ENCODE data around the gene PRDM11. TPM values are rescaled to one million over a fixed set of nuclear protein-coding genes. Genes with fewer than 3 reads are reported as not detected.

The PRDM11 gene
- total RNA-seq, 1 experiment from 2014 or later = 8.3 TPM

DNA sequence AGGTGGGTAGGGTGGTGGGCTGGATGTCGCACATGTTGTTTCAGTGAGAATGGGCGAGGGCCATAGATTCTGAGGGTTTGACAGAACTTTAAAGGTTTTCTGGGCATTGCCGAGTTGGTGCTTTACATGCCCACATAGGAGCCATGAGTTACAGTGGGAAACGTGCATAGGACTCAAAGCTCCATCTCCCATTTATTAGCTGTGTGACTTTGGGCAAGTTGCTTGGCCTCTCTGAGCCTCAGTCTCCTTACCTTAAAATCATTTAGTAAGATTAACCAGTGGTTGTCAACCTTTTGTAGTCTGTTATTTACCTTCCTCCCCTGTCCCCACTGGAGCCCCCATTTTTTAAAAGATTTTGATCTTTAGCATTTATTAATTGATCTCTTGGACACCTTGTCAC is 72.3 kb downstream of the PRDM11 start (continued):
- TF ChIP-seq, protein P1, sequence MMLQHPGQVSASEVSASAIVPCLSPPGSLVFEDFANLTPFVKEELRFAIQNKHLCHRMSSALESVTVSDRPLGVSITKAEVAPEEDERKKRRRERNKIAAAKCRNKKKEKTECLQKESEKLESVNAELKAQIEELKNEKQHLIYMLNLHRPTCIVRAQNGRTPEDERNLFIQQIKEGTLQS (CRISPR knock-in tag; conservative IDR thresholded peaks at IDR 0.05) = no peak
- TF ChIP-seq, protein P2, sequence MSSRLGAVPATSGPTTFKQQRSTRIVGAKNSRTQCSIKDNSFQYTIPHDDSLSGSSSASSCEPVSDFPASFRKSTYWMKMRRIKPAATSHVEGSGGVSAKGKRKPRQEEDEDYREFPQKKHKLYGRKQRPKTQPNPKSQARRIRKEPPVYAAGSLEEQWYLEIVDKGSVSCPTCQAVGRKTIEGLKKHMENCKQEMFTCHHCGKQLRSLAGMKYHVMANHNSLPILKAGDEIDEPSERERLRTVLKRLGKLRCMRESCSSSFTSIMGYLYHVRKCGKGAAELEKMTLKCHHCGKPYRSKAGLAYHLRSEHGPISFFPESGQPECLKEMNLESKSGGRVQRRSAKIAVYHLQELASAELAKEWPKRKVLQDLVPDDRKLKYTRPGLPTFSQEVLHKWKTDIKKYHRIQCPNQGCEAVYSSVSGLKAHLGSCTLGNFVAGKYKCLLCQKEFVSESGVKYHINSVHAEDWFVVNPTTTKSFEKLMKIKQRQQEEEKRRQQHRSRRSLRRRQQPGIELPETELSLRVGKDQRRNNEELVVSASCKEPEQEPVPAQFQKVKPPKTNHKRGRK (CRISPR knock-in tag; IDR thresholded peaks at IDR 0.05; ENCODE audit: borderline replicate concordance) = no peak
- TF ChIP-seq, protein P3, sequence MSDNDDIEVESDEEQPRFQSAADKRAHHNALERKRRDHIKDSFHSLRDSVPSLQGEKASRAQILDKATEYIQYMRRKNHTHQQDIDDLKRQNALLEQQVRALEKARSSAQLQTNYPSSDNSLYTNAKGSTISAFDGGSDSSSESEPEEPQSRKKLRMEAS (CRISPR knock-in tag; IDR thresholded peaks at IDR 0.05) = no peak
- TF ChIP-seq SMAD3 (CRISPR knock-in tag; IDR thresholded peaks at IDR 0.05; ENCODE audit: borderline replicate concordance) = no peak
- TF ChIP-seq JUN (CRISPR knock-in tag; IDR thresholded peaks at IDR 0.05) = no peak
- TF ChIP-seq NFYB (CRISPR knock-in tag; conservative IDR thresholded peaks at IDR 0.05; ENCODE audit: low read depth) = no peak

DNA sequence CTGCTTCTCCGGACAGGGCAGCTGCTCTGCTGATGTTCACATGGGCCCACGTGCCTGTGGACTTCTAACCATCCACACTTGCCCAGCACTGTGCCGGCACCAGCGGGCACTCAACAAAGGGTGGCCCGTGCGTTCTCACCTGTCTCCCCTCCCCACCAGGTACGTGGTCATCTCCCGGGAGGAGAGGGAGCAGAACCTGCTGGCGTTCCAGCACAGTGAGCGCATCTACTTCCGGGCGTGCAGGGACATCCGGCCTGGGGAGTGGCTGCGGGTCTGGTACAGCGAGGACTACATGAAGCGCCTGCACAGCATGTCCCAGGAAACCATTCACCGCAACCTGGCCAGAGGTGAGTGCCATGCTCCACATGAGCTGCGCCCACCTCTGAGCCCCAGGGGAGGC is 73.0 kb downstream of the PRDM11 start:
- H3K4me1 Mint-ChIP-seq = no peaks in the 10 kb centered on the region
- no peak for TF ChIP-seq JAZF1 (CRISPR knock-in tag; IDR thresholded peaks at IDR 0.05)
- TF ChIP-seq JUN (CRISPR knock-in tag; IDR thresholded peaks at IDR 0.05) = no peak
- TF ChIP-seq MYBL2 (CRISPR knock-in tag; IDR thresholded peaks at IDR 0.05) = no peak
- TF ChIP-seq, protein P3 (CRISPR knock-in tag; IDR thresholded peaks at IDR 0.05) = no peak
- no peak for TF ChIP-seq ZNF121 (CRISPR knock-in tag; IDR thresholded peaks at IDR 0.05)
- TF ChIP-seq NFATC4 (CRISPR knock-in tag; IDR thresholded peaks at IDR 0.05) = no peak
- no peak for TF ChIP-seq NFYB (CRISPR knock-in tag; conservative IDR thresholded peaks at IDR 0.05; ENCODE audit: low read depth)
- no peak for TF ChIP-seq ZBTB21 (CRISPR knock-in tag; IDR thresholded peaks at IDR 0.05; ENCODE audit: borderline replicate concordance)
- TF ChIP-seq NR2C2 (CRISPR knock-in tag; IDR thresholded peaks at IDR 0.05) = no peak
- no peak for TF ChIP-seq NR1H2 (CRISPR knock-in tag; IDR thresholded peaks at IDR 0.05)
- no peak for TF ChIP-seq NR3C1 (CRISPR knock-in tag; conservative IDR thresholded peaks at IDR 0.05; ENCODE audit: low read depth)
- no peak for TF ChIP-seq ATF1 (CRISPR knock-in tag; IDR thresholded peaks at IDR 0.05)
- TF ChIP-seq, protein P4, sequence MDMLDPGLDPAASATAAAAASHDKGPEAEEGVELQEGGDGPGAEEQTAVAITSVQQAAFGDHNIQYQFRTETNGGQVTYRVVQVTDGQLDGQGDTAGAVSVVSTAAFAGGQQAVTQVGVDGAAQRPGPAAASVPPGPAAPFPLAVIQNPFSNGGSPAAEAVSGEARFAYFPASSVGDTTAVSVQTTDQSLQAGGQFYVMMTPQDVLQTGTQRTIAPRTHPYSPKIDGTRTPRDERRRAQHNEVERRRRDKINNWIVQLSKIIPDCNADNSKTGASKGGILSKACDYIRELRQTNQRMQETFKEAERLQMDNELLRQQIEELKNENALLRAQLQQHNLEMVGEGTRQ (CRISPR knock-in tag; IDR thresholded peaks at IDR 0.05) = no peak
- TF ChIP-seq, protein P5, sequence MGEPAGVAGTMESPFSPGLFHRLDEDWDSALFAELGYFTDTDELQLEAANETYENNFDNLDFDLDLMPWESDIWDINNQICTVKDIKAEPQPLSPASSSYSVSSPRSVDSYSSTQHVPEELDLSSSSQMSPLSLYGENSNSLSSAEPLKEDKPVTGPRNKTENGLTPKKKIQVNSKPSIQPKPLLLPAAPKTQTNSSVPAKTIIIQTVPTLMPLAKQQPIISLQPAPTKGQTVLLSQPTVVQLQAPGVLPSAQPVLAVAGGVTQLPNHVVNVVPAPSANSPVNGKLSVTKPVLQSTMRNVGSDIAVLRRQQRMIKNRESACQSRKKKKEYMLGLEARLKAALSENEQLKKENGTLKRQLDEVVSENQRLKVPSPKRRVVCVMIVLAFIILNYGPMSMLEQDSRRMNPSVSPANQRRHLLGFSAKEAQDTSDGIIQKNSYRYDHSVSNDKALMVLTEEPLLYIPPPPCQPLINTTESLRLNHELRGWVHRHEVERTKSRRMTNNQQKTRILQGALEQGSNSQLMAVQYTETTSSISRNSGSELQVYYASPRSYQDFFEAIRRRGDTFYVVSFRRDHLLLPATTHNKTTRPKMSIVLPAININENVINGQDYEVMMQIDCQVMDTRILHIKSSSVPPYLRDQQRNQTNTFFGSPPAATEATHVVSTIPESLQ (CRISPR knock-in tag; IDR thresholded peaks at IDR 0.05) = no peak
- TF ChIP-seq ZNF423 (CRISPR knock-in tag; IDR thresholded peaks at IDR 0.05) = no peak
- DNase-seq (ENCODE audit: low spot score) = no peak
- no peaks in the 10 kb centered on the region; the same call in 1 of the 2 replicates for H3K27me3 Mint-ChIP-seq (ENCODE audit: low read depth)
- H3K4me3 Mint-ChIP-seq = no peak overlapping the region
- CTCF ChIA-PET = interaction anchor here (2.1 kb wide), 1 partner anchor 14 kb away, joined by 8 read pairs; no protein-coding TSS in a partner anchor
- POLR2A ChIA-PET = no interaction called here
- no peak for ATAC-seq
- H3K36me3 Mint-ChIP-seq = peaks cover 4% of the 10 kb centered on the region
- no peak overlapping the region for H3K27ac Mint-ChIP-seq
- no peaks in the 10 kb centered on the region for H3K9me3 Mint-ChIP-seq

DNA sequence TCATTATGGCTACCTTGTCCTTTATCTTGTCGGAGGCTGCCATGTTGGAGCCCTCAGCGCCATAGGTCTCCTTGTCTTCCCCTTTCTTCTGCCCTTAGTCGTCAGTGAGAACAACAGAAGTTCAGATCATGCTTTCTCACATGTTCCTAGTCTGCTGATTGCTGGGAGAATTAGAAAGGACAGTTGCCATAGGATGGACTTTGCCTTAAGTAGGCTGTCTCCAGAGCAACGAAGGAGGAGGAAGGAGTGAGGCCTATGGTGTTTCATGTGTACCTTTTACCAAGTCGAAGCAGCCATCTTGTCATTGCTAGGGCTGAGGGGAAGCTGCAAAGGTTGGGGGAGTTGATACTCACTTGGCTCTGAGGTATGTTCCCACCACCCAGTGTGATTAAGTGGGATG is 77.1 kb downstream of the PRDM11 start:
- no peaks in the 10 kb centered on the region for H3K27me3 Mint-ChIP-seq (ENCODE audit: low read depth)
- H3K4me3 Mint-ChIP-seq = no peak overlapping the region
- H3K9me3 Mint-ChIP-seq = no peaks in the 10 kb centered on the region
- H3K36me3 Mint-ChIP-seq = peaks cover 23% of the 10 kb centered on the region
- no peaks in the 10 kb centered on the region for H3K4me1 Mint-ChIP-seq
- ChIA-PET POLR2A (no interaction called here), CTCF (interaction anchor here (1.7 kb wide), 1 partner anchor 10 kb away, joined by 5 read pairs; no protein-coding TSS in a partner anchor)
- no peak for DNase-seq (ENCODE audit: low spot score)
- no peak for ATAC-seq
- H3K27ac Mint-ChIP-seq = no peak overlapping the region
- TF ChIP-seq, protein P3 (CRISPR knock-in tag; IDR thresholded peaks at IDR 0.05) = no peak
- TF ChIP-seq MXD4 (CRISPR knock-in tag; IDR thresholded peaks at IDR 0.05; ENCODE audit: borderline replicate concordance) (no peak), NR3C1 (CRISPR knock-in tag; conservative IDR thresholded peaks at IDR 0.05; ENCODE audit: low read depth) (no peak)
- TF ChIP-seq, protein P6, sequence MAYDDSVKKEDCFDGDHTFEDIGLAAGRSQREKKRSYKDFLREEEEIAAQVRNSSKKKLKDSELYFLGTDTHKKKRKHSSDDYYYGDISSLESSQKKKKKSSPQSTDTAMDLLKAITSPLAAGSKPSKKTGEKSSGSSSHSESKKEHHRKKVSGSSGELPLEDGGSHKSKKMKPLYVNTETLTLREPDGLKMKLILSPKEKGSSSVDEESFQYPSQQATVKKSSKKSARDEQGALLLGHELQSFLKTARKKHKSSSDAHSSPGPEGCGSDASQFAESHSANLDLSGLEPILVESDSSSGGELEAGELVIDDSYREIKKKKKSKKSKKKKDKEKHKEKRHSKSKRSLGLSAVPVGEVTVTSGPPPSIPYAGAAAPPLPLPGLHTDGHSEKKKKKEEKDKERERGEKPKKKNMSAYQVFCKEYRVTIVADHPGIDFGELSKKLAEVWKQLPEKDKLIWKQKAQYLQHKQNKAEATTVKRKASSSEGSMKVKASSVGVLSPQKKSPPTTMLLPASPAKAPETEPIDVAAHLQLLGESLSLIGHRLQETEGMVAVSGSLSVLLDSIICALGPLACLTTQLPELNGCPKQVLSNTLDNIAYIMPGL (CRISPR knock-in tag; IDR thresholded peaks at IDR 0.05) = no peak
- TF ChIP-seq, protein P7, sequence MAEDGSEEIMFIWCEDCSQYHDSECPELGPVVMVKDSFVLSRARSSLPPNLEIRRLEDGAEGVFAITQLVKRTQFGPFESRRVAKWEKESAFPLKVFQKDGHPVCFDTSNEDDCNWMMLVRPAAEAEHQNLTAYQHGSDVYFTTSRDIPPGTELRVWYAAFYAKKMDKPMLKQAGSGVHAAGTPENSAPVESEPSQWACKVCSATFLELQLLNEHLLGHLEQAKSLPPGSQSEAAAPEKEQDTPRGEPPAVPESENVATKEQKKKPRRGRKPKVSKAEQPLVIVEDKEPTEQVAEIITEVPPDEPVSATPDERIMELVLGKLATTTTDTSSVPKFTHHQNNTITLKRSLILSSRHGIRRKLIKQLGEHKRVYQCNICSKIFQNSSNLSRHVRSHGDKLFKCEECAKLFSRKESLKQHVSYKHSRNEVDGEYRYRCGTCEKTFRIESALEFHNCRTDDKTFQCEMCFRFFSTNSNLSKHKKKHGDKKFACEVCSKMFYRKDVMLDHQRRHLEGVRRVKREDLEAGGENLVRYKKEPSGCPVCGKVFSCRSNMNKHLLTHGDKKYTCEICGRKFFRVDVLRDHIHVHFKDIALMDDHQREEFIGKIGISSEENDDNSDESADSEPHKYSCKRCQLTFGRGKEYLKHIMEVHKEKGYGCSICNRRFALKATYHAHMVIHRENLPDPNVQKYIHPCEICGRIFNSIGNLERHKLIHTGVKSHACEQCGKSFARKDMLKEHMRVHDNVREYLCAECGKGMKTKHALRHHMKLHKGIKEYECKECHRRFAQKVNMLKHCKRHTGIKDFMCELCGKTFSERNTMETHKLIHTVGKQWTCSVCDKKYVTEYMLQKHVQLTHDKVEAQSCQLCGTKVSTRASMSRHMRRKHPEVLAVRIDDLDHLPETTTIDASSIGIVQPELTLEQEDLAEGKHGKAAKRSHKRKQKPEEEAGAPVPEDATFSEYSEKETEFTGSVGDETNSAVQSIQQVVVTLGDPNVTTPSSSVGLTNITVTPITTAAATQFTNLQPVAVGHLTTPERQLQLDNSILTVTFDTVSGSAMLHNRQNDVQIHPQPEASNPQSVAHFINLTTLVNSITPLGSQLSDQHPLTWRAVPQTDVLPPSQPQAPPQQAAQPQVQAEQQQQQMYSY (CRISPR knock-in tag; IDR thresholded peaks at IDR 0.05) = no peak
